Endometrial microvascular endothelial cells (primary cell): ENCODE results near the gene SLC41A2. TPM values are rescaled to one million over a fixed set of nuclear protein-coding genes. Genes with fewer than 3 reads are reported as not detected.

Experiments used
- in situ Hi-C: cut with HindIII; loops from 2 replicates; pipeline ENCODE4 v1.10.0; 2017; ENCODE audit warnings: low sequenced_read_pairs, low pct_unique_long_range_greater_than_20kb; ENCODE audit errors: inconsistent ontology term
- total RNA-seq: library from RNA; depleted of rRNA; stranded (reverse); fragments of >200 nt; gene quantifications from one replicate; pipeline ENCODE4 v1.2.3, GENCODE V29; 2015; ENCODE audit errors: inconsistent ontology term

SLC41A2 gene
- total RNA-seq, 1 donor from 2014 or later: 12.5 TPM

DNA sequence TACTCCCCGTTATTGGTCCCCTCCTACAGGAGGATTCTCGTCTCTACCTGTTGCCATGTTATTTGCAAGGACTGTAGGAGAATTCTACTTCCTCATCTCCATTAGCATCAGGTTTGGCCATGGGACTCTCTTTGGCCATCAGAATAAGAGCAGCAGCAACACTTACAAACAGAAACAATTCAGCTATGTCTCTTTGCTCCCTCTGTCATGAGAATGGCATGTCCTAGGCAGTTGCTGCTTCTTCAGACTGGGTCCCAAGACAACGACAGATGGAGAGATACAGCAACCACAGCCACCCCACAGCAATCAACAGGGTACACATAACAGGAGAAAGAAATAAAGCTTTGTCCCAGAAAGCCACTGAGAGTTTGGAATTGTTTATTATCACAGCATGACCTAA is 19.7 kb downstream of the SLC41A2 start:
- in situ Hi-C loops: no loop called here

DNA sequence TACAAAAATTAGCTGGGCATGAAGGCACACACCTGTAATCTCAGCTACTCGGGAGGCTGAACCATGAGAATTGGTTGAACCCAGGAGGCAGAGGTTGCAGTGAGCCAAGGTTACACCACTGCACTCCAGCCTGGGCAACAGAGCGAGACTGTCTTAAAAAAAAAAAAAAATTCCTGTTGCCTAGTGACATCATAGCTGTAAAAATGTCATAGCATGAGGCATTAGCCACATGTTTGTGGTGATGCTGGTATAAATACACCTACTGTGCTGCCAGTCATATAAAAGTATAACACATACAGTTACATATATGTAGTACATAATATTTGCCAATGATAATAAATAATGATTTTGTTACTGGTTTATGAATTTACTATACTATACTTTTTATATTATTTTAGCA is 22.2 kb downstream of the SLC41A2 start:
- in situ Hi-C loops: no loop called here

DNA sequence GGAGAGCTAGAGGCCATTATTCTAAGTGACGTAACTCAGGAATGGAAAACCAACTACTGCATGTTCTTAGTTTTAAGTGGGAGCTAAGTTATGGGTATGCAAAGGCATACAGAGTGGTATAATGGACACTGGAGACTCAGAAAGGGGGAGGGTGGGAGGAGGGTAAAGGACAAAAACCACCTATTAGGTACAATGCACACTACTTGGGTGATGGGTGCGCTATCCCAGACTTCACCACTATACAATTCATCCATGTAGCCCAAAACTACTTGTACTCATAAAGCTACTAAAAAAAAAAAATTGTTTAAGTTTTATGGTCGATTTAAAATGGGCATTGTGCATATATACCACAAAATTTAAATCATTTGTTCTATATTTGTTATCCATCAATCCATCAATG is 24.3 kb downstream of the SLC41A2 start:
- in situ Hi-C loops: no loop called here

DNA sequence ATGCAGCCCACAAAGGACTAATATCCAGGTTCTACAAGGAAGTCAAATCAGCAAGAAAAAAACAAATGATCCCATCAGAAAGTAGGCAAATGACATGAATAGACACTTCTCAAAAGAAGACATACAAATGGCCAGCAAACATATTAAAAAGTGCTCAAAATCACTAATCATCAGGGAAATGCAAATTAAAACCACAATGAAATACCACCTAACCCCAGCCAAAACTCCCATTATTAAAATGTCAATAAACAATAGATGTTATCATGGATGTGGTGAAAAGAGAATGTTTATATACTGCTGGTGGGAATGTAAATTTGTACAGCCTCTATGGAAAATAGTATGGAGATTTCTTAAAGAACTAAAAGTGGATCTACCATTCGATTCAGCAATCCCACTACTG is 25.0 kb downstream of the SLC41A2 start:
- in situ Hi-C loops: no loop called here

DNA sequence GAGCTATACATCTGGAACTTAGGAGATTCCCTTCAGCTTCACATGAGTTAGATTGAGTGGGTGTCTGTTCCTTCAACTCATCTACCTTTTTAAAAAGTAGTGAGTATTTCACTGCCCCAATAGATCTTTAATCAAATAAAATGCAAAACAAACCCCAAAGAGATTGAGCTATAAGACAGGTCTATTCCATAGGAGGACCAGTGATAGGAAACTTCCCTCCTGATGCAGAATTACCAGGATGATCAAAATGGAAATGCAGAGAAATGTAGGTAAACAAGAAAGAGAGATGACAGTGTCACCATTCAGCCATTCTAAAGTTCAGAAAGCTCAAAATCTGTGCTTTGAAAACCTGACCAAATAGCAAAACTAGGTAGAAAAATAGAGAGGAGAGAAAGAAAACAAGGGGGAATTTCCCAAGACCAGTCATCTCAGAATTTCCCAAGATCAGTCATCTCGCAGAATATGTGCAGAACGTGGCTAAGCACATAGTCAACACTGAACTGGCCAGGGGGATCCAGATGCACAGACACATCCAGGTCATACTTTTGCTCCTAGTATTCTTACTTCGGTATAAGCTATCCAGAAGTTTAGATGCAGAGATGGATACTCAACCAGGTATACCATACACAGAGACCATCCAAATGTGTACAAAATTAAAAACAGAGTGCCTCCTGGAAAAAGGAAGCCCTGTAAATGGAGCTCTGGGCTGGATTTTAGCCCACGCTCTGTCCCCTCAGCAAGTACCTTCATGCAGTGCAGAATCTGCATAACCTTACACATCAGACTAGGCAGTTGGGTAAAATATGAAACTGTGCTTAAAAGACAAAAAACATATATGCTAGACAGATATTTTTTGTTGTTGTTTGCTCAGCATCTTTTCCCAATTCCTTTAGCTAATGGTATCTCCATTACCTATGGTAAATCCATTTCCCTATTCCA is 27.4 kb downstream of the SLC41A2 start:
- in situ Hi-C loops: no loop called here

DNA sequence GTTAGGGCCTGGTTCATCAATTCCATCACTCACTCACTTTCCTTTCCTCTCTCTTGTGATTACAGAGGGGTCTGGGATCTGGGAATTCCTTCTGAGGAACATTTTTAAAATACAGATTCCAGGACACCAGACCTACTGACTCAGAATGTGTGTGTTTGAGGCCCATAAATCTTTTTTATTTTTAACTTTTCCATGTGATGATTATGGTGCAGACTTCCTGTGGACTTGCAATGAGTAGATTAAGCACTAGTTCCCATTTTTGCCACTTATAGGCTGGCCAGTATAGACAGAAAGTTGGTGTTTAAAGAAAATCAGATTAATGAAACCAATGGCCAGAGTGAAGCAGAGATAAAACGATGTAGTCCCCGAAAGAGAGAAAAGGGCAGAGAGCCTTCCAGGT is 28.1 kb downstream of the SLC41A2 start:
- in situ Hi-C loops: no loop called here

DNA sequence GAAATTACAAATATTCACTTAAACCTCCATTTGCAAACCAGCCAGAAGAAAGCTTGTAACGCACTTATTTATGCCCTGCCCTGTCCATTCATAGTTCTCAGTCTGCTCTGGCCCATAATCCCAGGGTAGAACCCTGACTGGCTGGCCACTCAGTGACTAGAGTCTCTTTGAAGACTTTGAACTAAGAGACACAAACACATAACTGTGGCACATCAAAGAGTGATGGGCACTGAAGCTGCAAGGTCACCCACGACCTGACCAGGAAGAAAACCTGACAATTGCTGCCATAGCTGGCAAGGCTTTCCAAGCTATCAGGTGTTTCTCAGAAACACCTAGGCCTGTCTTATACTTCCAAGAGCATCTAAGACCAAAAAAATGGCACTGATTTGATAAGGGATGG is 28.7 kb downstream of the SLC41A2 start:
- in situ Hi-C loops: no loop called here

DNA sequence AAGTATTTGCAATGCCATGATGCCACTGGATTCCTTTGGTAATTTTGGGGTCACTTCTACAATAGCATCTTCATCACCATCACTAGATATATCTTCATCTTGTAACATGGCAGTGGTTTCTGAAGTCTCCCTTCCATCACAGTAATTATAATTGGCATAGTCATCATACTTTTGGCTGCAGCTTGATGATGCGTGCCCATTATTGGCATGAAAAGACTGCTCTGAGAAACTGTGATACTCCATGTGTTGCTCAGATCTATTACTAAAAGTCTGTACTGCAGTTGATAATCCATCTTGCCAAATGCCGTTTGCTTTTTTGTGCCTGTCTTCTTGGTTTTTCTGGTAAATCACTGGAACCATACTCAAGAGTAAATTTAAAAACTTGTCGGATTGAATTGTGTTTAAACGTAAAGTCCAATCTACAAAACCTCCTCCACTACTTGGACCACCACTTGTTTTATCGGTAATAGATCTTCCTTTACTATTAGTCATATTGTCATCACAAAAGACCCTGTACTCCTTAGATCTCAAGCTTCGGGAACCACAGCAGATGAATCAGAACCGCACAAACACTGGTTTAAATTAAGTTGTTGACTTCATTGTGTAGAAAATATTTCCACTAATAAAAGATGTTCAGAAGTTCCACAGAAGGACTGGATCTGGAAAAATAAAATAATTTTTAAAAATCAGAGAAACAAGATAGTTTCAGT is 29.9 kb downstream of the SLC41A2 start:
- in situ Hi-C loops: no loop called here

DNA sequence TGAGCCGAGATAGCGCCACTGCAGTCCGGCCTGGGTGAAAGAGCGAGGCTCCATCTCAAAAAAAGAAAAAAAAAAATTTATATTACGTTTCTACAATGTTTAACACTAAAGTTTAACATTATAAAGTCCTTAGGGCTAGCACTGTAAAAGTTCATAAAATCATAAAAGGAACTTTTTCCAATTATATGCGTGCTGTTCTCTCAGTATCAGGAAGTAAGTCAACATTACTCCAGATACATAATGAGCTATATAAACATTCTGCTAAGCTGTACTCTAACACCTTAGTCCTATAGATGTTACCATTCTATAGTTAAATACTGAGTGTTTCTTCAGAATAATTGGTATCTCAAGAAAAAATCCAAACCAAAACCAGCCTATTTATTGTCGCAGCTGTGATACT is 32.6 kb downstream of the SLC41A2 start:
- in situ Hi-C loops: no loop called here

DNA sequence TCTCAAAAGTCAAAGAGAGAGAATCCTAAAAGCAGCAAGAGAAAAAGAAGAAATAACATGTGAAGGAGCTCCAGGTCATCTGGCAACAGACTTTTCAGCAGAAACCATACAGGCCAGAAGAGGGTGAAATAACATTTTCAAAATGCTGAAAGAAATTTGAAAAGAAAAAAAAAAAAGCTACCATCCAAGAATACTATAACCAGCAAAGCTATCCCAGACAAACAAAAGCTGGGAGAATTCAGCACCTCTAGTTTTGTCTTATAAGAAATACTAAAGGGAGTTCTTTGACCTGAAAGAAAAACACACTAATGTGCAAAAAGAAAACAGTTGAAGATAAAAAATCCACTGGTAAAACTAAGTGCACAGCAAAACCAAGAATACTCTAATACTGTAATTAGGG is 36.8 kb downstream of the SLC41A2 start:
- in situ Hi-C loops: no loop called here

DNA sequence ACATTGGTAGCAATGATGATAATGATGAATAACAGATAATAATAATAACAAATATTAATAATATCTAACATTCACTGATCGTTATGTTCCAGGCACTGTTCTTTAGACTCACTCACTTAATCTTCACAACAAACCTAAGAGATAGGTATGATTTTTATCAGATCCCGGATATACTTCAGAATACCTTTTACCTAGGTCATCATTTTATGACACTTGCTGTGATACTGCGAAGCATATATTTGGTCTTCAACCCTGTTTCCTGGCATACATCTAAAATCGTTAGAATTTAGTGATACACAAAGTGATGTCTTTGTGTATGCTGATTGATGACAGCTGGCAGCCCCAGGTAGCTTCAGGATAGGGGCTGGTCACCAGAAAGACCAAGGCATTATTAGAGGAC is 46.1 kb downstream of the SLC41A2 start:
- in situ Hi-C loops: no loop called here

DNA sequence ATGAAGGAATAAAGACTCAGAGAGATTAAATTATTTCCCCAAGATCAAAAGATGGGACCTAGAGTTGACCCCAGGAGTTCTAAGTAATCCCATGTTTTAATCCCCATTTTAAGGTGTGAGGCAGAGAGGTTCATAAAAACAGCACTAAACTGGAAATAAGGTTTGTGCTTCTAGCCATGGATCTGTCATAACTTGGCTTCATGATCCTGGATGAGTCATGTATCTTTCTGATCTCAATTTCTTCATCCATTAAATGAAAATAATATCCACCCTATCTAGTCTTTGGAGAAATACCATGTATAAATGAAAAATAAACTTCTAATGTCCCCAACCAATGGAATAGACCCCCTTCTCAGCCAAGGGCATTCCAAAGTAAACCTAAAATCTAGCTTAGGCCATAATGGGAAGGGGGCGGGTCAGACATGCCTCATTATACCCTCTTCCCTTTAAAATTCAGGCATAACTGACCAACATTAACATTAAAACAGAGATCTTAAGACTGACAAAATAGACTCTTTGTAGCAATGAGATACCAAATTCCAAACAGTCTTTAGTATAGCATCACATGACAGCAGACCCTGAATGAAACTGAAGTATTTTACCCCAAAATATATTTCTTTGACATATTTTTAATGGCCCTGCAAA is 47.8 kb downstream of the SLC41A2 start:
- in situ Hi-C loops: no loop called here

DNA sequence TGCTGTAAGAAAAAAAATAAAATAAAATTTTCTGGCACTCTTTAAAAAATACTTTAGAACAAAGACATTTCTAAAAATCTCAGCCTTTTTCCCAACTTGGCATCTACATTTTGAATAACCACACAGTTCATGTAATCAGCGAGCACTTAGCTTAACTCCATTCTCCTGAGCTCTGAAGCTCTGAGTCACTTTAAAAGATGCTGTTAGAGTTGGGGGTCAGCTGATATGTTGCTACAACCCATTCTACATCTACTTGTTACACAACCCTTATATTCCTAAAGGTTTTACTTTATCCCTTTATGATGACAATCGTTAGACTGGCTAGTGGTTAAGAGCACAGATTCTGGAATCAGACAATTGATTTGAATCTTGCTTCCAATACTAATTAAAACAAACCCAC is 48.3 kb downstream of the SLC41A2 start:
- in situ Hi-C loops: no loop called here

Other genes starting within 250 kb of the SLC41A2 start
- gene NOPCHAP1, start 28.0 kb upstream of the SLC41A2 start, total RNA-seq: 5.6 TPM
- gene ALDH1L2, start 126.2 kb upstream of the SLC41A2 start, total RNA-seq: 0.56 TPM
- 65.5 TPM for gene WASHC4, start 149.4 kb upstream of the SLC41A2 start, total RNA-seq